T-helper 2 cell (primary cell): ENCODE measurements around the gene FBLN5.
A peak's percentile ranks its signal among the peaks of the same experiment; 100 is the strongest.
"Not testable (repeated sequence)": the region's sequence is repeated elsewhere in the genome, so short reads cannot be mapped to it uniquely, and the experiment has no call there.

Source experiments
- DNase-seq, 5 experiments: peaks; one replicate each; pipeline versions ENCODE4 v3.0.0 to v3.0.0-alpha.2; 2012 to 2022

The FBLN5 gene

DNA sequence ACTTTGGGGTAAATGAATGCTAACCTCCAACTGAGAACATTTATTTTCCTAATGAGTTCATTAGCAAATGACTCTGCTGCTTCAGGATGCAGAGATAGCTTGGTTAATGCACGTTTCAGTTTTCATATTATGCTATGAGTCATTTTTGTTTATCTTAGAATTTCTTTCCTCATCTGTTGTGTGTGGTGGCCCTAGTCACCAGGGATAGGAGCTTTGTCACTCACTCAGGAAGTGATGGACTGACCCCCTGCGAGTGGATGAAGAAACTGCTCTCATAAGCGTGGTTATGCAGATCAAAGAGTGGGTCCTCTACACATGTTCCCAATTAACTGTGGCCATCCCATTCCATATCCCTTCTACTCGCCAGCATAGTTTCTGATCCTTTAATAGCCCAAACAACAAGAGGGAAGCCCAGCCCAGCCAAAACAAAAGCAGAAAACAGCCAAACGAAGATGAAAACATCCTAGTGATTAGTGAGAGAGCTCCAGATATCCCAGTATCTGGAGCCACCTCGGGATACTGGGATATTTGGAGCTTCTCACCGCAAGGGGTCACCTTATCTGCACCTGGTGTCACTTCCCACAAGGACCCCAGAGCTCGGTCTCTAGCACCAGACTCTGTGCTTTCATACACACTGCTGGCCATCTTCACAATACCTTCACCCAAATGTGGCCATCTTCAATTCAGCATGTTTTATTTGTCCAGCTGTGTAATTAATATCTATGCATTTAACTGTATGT lies 88.8 kb downstream of the FBLN5 start:
- peak in 1 of 5 experiments; percentile 65 for DNase-seq

GRCh38 chr14:91857614-91858013 lies 89.9 kb downstream of the FBLN5 start:
- no peak for DNase-seq

DNA sequence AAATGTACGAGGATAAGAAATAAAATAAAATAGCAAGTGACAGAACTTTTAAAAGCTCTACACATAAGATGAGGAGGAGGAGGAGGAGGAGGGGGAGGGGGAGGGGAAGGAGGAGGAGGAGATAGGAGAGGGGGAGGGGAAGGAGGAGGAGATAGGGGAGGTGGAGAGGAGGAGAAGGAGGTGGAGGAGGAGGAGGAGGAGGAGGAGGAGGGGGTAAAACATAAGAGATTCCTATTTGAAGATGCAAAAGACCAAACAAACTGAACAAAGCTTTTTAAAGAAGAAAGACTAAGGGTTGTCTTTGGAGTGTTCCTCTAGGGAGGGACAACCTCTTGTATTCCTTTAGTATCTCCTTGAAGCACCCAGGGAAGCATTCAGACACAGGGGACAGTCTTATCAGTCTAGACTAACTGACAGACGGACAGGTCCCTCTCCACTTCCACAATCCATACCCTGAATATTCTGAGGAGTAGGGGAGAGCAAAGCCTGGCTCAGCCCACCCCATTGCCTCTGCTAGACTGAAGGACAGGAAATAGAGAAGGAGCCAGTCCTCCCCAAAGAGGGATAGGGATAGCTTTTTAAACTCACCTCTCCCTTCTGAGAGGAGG lies 93.1 kb downstream of the FBLN5 start:
- no peak for DNase-seq

GRCh38 chr14:91851563-91851962 lies 95.9 kb downstream of the FBLN5 start:
- no peak for DNase-seq

DNA sequence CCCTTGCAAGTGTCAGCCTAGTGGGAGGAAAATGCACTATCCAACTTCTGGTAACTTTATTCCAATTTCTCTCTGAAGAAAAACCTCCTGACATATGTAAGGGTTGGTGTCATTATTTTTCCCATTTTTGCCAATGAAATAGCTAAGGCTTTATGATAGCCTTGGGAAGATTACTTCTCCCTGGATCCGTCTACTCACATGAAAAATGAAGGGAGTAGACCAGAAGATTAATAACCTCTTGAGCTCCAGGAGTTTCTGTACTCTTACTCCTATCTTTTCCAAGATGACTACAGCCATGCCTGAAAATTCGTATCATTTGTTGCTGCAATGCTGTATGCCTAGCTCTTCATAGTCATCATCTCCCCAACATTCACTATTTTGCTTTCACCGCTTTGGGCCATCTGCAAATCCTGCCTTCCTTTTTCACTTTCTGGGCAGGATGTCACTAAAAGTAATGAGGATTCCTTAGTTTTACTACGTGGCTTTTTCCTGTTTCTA lies 98.9 kb downstream of the FBLN5 start:
- DNase-seq: no peak

DNA sequence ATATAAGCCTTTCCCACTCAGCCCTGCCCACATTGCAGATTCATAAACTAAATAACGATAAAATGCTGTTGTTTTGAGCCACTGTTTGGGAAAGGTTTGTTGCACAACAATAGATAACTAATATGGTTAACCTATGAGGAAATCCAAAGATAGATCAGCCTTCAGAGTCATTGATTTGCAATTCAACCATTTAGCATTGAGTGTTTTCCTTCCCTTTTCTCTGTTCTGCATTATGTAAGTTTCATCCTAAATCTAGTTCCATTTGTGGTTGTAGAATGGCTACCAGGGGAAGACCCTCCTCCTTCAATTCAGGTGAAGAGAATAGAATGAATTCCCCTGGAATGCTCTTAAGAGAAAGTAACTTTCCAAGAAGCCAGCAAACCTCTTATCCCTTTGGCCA lies 99.8 kb downstream of the FBLN5 start:
- no peak for DNase-seq

DNA sequence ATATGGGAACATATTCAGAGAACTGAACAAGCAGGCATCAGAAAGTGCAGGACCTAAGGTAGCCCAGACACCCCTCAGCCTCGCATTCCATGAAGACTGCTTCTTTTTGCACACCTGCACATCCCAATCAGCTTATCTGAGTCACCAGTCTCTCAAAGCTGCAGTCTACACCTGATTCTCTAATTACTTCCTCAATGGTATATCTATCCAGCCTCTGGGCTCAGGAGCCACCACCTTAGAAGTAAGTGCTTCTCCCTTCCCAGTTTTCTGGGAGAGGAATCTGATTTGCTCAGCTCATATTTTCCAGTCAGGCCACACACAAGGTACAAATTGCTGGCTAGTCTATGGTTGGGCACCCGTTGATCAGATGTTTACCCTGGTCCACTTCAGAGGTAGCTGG lies 101.8 kb downstream of the FBLN5 start:
- DNase-seq: no peak

DNA sequence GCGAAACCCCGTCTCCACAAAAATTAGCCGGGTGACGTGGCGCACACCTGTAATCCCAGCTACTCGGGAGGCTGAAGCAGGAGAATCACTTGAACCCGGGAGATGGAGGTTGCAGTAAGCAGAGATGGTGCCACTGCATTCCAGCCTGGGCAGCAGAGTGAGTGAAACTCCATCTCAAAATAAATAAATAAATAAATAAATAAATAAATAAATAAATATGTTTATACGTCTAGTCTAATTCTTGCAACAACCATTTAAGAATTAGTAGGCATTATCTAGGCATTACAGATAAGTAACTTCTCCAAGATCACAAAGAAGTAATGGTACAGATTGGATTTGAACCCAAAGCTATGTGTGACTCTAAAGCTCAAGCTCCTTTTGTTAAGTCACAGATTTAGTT lies 102.4 kb downstream of the FBLN5 start:
- not testable (repeated sequence) for DNase-seq

- DNase-seq: no peak
These were observed 103.5 kb downstream of the FBLN5 start for GRCh38 chr14:91844029-91844428.

- DNase-seq: no peak
These were observed 104.1 kb downstream of the FBLN5 start for GRCh38 chr14:91843437-91843836.

GRCh38 chr14:91841065-91841464 lies 106.4 kb downstream of the FBLN5 start:
- DNase-seq: no peak

DNA sequence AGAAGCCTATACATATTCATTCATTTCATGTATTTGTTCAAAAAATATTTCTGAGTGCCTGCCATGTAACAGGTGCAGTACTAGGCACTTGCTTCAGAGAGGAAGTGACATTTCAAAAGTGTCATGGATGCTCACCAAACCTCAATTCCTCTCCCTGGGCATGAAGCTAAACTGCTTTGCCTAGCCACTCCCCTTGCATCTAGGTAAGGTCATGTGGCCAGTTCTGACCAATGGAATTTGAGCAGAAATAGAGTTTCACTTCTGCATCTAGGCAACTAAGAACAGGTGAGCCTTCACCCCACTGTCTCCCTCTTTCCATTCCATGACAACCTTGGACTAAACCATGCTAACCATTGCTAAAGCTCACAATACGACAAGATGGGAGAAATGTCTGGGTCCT lies 107.7 kb downstream of the FBLN5 start:
- DNase-seq: peak in 1 of 5 experiments; percentile 38

GRCh38 chr14:91837076-91837475 lies 110.4 kb downstream of the FBLN5 start:
- no peak for DNase-seq

DNA sequence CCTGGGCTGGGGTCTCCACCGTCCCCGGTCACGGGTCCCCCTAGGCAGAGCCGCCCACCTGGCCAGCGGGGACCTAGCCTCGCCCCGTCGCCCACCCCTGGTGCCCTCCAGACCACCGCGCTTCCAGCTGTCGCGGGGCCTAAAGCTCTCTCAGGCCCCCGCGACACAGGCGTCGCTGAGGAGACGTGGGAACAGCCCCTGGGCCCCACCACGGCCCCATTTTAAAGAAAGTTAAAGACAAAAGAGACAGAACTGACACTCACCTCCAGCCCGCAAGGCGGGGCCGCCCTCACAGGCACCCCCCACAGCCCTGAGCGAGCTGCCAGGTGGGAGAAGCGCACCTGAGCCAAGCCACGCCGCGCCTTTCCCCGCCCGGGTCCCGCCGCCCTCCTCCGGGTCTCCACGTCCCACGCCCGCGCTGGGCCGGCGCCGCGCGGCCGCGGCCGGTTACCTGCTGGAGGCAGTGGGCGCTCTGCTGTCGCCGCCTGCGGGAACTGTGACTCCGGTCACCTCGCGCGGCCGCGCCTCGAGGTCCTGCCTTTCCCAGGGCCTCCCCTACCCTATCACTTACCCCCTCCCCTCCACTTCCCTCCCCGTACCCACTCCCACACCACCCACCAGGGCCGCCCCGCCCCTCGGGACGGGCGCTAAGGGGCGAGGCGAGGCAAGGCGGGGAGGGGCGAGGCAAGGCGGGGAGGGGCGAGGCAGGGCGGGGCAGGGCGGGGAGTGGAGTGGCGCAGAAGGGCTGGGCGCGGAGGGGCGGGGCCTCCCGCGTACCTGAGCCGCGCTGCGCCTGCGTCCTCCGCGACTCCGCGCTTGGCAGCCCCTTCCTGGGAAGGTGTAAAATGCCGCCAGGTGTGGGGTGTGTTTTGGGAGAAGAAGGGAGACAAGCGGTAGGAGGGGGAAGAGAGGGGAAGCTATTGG lies 111.3 kb downstream of the FBLN5 start:
- peak; percentile 60 to 90 (median 83) for DNase-seq

DNA sequence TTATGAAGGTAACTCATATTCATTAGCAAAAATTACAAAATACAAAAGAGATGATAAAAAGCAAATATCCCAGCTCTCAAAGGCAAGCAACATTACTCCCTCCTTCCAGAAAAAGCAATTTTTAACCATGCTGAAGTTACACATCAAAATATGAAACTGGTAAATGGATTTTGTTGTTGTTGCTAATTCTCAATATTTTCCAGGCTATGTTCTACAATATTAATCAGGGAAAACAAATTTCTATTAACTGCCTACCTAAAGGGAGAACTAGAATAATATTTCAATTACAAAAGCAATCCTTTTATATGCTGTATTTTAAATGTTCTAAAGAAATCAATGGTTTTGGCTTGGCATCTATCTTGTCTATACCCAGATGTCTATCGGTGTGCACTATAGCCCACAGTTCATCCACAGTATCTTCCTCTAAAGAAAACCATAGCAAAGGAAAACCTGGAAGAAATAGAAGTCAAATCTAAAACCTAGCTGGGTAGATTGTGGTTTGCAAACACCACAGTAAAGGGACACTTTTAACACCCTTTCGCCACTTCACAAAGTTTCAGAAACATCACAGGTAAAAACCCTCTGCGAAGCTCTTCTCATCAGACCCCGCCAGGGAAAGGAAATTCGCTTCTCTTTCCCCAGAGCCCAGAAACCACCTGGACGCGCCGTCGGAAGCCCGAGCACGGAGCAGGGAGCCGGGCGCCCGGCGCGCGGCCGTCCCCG lies 112.1 kb downstream of the FBLN5 start:
- peak in 3 of 5 experiments; percentile 9 to 57 (median 13) for DNase-seq

- DNase-seq: no peak
These were observed 112.9 kb downstream of the FBLN5 start for GRCh38 chr14:91834571-91834970.

- no peak for DNase-seq
These were observed 116.2 kb downstream of the FBLN5 start for GRCh38 chr14:91831337-91831736.

GRCh38 chr14:91830777-91831176 lies 116.7 kb downstream of the FBLN5 start:
- no peak for DNase-seq

- peak in 1 of 5 experiments; percentile 26 for DNase-seq
These were observed 118.0 kb downstream of the FBLN5 start for GRCh38 chr14:91829511-91829910.

DNA sequence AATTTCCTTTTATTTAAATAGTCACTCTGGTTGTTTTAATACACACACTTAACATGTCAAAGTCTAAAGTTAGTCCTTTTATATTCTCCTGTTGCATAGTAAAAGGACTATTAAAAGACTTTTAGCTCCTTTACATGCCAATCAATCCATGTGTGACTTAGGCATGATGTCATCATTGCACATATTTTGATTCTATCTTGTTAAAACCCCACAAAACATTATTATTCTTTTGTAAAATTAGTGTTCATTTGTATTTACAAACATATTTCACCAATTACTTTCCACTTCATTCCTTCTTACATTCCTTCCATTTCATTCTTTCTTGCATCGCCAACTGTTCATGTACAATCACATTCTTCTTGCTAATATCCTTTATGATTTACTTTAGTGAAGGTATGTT lies 119.7 kb downstream of the FBLN5 start:
- DNase-seq: no peak
